GM20431 (cell line): ENCODE data around the gene TNS2.
"Not testable (repeated sequence)": the region's sequence is repeated elsewhere in the genome, so short reads cannot be mapped to it uniquely, and the experiment has no call there.

Experiments
- in situ Hi-C: fragments of 300-500 bp; cut with MseI, MboI; formaldehyde crosslinking; loops from one replicate; pipeline ENCODE4 v1.15.0; 2020; ENCODE audit warnings: low sequenced_read_pairs; ENCODE audit not compliant: unreplicated experiment

Gene TNS2, protein sequence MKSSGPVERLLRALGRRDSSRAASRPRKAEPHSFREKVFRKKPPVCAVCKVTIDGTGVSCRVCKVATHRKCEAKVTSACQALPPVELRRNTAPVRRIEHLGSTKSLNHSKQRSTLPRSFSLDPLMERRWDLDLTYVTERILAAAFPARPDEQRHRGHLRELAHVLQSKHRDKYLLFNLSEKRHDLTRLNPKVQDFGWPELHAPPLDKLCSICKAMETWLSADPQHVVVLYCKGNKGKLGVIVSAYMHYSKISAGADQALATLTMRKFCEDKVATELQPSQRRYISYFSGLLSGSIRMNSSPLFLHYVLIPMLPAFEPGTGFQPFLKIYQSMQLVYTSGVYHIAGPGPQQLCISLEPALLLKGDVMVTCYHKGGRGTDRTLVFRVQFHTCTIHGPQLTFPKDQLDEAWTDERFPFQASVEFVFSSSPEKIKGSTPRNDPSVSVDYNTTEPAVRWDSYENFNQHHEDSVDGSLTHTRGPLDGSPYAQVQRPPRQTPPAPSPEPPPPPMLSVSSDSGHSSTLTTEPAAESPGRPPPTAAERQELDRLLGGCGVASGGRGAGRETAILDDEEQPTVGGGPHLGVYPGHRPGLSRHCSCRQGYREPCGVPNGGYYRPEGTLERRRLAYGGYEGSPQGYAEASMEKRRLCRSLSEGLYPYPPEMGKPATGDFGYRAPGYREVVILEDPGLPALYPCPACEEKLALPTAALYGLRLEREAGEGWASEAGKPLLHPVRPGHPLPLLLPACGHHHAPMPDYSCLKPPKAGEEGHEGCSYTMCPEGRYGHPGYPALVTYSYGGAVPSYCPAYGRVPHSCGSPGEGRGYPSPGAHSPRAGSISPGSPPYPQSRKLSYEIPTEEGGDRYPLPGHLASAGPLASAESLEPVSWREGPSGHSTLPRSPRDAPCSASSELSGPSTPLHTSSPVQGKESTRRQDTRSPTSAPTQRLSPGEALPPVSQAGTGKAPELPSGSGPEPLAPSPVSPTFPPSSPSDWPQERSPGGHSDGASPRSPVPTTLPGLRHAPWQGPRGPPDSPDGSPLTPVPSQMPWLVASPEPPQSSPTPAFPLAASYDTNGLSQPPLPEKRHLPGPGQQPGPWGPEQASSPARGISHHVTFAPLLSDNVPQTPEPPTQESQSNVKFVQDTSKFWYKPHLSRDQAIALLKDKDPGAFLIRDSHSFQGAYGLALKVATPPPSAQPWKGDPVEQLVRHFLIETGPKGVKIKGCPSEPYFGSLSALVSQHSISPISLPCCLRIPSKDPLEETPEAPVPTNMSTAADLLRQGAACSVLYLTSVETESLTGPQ (N-terminal part only)

DNA sequence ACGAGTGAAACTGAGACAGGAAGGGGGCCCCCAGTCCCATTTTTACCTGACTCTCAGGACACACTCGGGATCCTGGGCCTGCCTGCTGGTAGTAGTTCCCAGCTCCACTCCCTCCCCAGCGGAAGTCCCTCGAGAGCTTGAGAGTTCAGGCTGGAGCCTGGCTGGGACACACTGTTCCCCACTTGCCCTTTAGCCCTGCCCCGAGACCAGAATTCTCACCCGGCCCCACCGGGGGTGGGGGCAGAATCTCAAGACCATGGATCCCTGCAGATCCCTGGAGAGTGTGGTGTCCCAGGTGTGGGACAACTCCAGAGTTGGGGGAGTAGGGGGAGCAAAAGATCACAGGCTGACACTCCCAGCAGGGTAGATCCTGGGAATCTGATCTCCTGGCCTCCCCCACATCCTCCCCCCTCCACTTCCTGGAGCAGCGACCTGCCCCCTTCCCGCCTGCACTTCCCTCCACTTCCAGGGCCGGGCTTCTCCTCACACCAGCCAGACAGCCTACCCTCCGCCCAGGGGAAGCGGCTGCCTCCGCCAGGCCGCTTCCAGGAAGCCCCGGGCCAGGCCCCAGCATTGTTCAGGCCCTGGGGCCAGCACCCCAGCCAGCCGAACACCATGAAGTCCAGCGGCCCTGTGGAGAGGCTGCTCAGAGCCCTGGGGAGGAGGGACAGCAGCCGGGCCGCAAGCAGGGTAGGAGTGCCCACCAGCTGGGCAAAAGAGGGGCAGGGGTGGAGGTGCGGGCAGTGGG lies at the start of gene TNS2:
TSS of gene TNS2 (plus strand) at position 495 of the 748 bp plus-strand sequence. CDS start at position 616, 121 bp downstream.
- in situ Hi-C loops, result no loop called here

DNA sequence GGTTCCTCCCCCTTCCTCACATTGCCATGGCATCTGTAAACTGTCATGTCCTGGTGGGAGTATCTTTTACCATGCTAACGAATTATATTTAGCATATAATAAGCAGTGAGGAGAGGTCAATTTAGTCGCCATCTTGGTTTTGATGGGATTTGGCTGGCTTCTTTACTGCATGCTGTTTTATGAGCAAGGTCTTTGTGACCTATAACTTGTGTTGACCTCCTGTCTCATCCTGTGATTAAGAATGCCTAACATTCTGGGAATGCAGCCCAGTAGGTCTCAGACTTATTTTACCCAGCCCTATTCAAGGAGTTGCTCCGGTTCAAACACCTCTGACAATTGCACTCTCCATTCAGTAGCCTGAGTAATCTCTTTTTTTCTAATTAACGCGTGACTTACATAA lies 45.7 kb upstream of the TNS2 start:
- in situ Hi-C loops, result no loop called here

DNA sequence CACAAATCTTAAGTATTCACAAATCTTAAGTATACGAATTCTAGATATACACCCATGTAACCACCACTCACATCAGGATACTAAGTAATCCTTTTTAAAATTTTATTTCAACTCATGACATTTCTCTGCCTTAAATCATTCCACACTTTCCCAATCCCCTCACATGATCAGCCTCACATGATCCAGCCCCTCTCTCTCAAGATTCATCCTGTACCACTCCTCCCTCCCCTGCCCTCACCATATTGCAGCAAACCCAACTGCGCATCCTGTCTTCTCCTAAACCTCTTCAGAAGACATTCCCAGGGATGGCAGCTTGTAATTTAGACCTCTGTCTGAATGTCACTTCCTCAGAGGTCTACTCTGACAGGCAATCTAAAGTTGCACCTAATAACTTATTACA lies 45.3 kb upstream of the TNS2 start:
- in situ Hi-C loops, result no loop called here

DNA sequence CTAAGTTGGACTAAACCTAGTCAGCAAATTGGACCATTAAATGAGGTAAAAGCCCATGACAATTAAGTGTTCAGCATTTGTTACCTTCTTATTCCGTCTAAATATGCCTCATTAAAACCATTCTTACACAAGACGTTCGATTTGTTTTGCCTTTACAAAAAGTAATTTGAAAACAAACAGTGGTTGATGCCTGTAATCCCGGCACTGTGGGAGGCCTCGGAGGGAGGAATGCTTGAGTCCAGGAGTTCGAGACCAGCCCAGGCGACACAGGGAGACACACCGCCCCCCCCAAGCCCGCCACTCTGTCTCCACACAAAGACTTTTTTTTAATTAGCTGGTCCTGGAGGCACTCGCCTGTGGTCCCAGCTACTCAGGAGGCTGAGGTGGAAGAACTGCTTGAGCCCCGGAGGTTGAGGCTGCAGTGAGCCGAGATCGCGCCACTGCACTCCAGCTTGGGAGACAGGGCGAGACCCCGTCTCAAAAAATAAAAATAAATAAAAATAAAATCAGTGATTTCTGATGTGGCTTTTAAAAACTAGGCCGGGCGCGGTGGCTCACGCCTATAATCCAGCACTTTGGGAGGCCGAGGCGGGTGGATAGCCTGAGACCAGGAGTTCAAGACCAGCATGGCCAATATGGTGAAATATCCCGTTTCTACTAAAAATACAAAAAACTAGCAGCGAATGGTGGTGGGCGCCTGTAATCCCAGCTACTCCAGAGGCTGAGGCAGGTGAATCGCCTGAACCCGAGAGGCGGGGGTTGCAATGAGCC lies 44.5 kb upstream of the TNS2 start:
- in situ Hi-C loops, result no loop called here

DNA sequence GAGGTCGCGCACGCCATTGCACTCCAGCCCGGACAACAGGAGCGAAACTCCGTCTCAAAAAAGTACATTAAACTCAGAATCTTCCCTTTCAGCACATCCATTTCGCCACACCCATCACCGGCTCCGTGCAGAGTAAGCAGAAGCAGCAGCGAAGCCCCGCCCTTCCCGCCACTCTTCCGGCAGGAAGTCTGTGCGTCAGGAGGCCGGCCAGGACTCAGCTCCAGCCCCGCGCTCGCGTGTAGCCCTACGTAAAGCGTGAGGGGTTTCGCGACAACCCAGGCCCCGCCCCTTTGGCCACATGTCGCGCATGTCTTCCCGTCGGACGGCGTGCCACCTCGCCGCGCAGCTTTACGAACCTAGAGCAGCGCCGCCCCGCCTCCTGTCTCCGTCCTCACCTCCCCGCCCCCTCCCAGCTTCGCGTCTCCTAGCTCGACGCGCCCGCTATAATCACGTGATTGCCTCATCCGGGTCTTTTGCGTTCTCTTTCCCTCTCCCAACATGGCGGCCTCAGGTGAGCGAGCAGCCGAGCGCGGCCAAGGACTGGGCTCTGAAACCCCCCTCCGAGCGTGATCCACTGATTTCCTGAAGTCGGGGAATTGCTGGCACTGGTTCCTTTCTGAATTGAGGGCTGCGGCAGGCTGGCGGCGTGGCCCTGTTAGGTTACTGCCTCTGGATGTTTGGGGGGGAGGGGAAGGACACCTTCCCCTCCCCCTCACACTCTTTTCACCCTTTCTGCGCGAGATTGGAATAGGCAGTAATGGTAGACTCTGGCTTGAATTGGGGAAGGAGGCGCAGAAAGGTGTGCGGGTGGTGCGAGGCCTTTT lies 43.7 kb upstream of the TNS2 start, which contains the start of gene EIF4B:
TSS of gene EIF4B (plus strand) at position 471 of the 824 bp plus-strand sequence. CDS start at position 499, 28 bp downstream.
- in situ Hi-C loops, result no loop called here

DNA sequence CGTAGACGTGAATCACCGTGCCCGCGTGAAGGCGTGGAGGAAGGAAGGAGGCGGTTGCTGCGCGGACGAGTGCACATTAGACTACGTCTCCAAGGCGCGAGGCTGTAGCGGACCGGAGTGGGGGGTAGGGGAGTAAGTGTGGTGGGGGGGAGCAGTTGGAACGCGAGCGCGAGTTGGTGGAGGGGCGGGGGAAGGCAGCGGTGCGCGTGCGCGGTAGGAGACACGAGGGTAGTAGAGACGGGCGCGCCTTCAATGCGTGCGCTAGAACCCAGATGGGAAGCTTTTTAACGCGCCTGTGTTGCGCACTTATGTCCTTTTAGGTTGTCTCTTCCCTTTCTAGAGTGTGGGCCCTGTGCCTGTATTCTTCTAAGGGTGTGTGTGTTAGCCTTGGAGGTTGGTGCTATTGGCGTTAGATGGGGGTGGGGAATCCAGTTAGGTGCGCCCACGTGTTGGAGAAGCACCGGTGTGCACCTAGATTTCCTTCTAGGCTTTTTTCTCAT lies 43.0 kb upstream of the TNS2 start:
- in situ Hi-C loops, result no loop called here

DNA sequence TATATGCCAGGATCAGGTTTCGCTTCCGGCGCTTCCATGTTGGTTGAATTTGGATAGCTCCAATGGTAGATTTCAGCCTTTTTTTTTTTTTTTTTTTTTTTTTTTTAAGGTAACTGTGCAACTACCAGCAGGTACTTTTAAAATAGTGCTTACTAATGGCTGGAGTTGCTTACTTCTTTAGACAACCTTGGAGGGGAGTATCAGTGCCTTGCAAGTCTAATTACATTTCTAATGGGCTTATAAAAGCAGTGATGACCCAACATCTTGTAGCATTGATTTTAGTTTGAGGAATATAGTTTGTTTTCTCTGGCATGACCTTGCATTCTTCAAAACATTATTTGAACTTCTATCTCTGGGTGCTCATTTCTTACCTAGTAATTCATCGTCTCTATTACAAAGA lies 42.5 kb upstream of the TNS2 start:
- in situ Hi-C loops, result no loop called here

DNA sequence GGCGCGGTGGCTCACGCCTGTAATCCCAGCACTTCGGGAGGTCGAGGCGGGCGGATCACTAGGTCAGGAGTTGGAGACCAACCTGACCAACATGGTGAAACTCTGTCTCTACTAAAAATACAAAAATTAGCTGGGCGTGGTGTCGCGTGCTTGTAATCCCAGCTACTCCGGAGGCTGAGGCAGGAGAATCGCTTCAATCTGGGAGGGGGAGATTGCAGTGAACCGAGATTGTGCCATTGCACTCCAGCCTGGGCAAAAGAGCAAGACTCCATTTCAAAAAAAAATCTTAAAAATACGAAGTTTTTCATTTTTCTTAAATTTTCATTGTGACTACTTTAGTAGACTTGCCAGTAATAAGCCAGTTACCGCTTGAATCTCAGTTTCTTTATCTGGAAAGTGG lies 41.1 kb upstream of the TNS2 start:
- in situ Hi-C loops, result not testable (repeated sequence)

DNA sequence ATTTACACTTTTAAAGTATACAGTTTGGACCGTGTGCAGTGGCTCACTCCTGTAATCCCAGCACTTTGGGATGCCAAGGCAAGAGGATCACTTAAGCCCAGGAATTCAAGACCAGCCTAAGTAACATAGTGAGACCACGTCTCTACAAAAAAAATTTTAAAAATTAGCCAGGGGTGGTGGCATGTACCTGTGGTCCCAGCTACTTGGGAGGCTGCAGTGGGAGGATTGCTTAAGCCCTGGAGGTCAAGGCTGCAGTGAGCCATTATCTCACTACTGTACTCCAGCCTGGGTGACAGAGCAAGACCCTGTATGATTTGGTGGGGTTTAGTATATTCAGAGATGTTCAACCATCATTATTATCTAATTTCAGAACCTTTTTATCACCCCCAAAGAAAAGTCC lies 38.9 kb upstream of the TNS2 start:
- in situ Hi-C loops, result no loop called here

DNA sequence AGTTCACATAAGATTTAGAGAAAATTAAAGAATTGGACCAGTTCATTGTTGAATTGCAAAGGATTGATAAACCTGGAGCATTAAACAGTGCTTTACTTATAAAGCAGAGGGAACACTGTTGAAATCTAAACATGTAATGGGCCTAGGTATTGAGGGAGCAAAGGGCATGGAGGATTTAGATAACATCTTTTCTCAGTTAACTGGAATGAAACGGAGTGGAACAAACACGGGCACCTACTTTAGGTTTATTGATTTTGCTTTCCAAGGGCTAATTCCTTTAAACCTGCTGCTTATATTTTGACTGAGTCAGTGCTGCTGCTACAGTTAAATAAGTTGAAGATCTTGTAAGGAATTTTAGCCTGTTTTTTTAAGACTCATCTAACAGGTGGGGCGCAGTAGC lies 38.0 kb upstream of the TNS2 start:
- in situ Hi-C loops, result no loop called here

DNA sequence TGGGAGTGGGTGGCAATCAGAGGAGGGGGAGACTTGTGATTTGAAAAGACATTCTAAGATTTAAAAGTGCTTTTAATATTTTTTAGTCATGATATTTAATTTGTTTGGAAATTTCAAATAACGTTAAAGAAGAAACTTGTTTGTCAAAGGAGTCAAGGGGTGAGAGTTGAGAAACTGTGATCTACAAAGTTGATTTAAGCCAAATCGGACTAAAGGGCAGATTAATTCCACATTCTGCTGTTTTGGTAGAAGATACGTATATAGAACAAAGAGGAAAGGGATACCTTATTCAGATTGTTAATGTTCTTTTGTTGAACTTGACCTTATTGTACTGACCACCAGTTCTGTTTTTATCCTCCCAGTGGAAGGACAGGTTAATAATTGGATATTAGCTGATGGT lies 36.9 kb upstream of the TNS2 start:
- in situ Hi-C loops, result no loop called here

DNA sequence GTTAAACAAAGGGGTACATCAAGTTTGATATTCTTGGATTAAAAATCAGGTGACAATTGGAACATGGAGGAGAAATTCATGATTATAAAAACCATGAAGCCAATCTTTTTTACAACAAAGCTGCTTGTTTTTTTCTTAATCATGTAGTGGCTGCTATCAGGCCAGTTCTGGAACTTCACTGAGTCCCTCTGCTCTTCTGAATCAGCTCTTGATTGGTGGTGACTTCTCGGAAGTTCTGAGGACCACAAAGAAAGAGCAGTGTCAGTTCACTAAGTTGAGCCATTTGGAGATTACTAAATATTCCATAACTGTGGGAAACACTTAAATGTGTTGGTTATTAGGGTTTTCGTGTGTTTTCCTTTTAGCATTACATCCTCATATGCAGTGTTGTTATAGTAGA lies 35.2 kb upstream of the TNS2 start:
- in situ Hi-C loops, result no loop called here

DNA sequence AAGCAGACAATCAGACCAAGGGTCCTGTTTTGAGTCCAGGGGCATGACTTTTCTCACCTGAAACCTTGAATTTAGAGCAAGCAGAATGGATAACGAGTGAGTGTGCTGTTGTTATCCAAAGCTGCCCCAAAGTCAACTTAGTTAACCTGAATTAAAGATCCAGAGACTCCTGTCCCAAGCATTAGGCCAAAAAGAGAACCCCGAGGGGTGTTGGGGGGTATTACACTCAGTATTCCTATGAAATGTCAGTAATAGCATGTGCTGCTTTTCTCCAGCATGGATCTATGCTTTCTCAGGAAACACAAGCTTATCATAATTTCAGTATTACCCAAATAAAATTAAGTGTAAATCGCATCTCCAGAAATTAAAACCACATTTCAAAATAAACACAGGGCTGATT lies 24.6 kb upstream of the TNS2 start:
- in situ Hi-C loops, result no loop called here

DNA sequence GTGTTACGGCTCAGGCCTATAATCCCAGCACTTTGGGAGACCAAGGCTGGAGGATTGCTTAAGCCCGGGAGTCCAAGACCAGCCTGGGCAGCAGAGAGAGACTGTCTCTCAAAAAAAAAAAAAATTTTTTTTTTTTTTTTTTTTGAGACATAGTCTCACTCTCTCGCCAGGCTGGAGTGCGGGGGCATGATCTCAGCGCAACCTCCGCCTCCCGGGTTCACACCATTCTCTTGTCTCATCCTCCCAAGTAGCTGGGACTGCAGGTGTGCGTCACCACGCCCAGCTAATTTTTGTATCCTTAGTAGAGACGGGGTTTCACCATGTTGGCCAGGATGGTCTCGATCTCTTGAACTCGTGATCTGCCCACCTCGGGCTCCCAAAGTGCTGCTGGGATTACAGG lies 22.9 kb upstream of the TNS2 start:
- in situ Hi-C loops, result not testable (repeated sequence)

DNA sequence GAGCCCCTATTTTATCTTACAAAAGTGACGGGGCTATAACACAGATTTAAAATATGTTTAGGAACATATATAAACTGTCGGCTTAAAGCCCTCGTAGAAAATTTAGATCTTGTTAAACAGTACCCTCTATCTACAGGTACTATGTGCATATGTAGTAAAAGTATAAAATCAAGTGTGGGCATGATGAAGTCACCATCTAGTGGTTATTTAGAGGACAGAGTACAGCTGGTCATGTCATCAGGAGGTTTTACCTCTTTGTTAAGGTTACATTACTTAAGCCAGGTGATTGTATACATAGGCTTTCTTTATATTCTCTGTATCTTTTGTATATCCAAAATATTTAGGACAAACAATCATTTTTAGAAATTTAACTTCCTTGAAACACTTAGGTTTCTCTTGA lies 18.2 kb upstream of the TNS2 start:
- in situ Hi-C loops, result no loop called here

DNA sequence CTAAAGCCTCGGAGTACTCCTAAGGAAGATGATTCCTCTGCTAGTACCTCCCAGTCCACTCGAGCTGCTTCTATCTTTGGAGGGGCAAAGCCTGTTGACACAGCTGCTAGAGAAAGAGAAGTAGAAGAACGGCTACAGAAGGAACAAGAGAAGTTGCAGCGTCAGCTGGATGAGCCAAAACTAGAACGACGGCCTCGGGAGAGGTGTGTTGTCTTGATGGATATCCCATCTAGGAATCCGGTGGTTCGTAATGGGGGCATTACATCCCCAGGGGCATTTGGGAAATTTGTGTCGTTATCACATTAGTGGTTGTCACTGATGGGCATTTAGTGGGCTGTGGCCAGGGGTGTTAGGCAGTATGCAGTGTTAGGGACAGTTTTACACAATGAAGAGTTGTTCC lies 16.0 kb upstream of the TNS2 start:
- in situ Hi-C loops, result not testable (repeated sequence)

DNA sequence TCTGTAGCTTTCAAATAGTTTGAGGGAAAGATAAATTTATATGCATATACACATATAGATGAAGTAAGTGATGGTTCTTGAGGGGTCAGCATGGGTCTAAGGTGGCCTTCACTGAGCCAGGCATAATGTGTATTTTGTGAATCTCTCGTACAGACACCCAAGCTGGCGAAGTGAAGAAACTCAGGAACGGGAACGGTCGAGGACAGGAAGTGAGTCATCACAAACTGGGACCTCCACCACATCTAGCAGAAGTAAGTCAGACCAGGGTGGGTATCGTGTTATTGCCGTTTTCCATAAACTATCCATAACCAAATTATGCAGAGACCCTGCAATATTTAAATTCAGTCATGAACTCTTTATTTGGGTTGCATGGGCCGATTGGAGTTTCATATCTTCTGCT lies 15.4 kb upstream of the TNS2 start:
- in situ Hi-C loops, result no loop called here

DNA sequence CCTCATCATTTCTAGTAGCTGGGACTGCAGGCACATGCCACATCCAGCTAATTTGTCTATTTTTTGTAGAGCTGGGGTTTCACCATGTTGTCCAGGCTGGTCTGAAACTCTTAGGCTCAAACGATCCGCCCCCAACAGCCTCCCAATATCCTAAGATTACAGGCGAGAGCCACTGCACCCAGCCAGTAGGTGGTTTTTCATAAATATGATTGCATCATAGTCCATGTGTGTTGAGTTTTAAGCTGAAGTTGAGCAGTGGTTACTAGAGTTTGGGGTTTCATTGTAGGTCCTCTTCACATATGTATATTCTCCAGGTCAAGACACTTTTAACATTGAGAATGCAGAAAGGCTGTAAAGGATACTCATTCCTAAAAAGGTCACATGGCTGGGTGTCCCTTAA lies 13.1 kb upstream of the TNS2 start:
- in situ Hi-C loops, result no loop called here
